ENCODE data around the gene TGM2.

DNA sequence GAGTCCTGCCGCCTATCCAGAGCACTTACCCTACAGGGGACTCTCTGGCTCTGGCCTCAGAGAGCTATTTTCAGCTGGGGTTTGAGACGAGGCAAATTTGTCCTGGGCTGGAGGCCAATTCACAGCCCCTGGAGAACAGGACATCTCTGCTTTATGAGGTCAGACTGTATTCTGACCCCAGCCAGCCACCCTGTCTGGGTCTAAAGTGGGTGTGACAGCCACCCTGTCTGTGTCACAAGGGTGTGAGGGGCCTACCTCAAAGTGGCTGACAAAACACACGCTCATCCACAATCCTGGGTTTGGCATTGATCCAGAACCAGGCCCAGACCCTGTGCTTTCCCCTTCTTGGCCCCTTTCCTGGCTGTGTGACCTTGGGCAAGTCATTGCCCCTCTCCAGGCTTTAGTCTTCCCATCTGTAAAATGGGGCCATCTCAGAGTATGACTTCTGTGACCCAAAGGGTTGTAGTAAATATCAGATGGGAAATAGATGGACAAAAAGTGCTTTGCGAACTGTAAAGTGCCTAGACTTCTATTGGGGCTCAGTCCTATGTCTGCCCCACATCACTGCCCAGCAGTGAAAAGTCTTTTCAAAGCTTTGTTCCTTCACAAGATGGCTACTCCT, 44.1 kb upstream of the TGM2 start:
- TF ChIP-seq, protein P1, sequence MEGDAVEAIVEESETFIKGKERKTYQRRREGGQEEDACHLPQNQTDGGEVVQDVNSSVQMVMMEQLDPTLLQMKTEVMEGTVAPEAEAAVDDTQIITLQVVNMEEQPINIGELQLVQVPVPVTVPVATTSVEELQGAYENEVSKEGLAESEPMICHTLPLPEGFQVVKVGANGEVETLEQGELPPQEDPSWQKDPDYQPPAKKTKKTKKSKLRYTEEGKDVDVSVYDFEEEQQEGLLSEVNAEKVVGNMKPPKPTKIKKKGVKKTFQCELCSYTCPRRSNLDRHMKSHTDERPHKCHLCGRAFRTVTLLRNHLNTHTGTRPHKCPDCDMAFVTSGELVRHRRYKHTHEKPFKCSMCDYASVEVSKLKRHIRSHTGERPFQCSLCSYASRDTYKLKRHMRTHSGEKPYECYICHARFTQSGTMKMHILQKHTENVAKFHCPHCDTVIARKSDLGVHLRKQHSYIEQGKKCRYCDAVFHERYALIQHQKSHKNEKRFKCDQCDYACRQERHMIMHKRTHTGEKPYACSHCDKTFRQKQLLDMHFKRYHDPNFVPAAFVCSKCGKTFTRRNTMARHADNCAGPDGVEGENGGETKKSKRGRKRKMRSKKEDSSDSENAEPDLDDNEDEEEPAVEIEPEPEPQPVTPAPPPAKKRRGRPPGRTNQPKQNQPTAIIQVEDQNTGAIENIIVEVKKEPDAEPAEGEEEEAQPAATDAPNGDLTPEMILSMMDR (IDR thresholded peaks at IDR 0.05) = no peak
- TF ChIP-seq POLR2A (IDR thresholded peaks at IDR 0.05) = no peak
